Measurements from ENCODE around the gene ZNF280D.

- no peak for TF ChIP-seq POLR2A (IDR thresholded peaks at IDR 0.05)
- TF ChIP-seq POLR2AphosphoS5 (IDR thresholded peaks at IDR 0.05), result no peak
Measured at GRCh38 chr15:56729561-56729960, 3.7 kb downstream of the ZNF280D start.
